Stomach (tissue), 9 donors: ENCODE measurements around the gene GCK. TPM values are rescaled to one million over a fixed set of nuclear protein-coding genes. Genes with fewer than 3 reads are reported as not detected.

Experiments
- DNase-seq, 2 donors: peaks; one replicate each; pipeline versions ENCODE4 v3.0.0 to v3.0.0-alpha.2; 2013 to 2019
- H3K27ac ChIP-seq, 5 donors: fragments of 200-600 bp in 4 of 5; sonication (generic) in 4 of 5; one replicate each; pipeline ENCODE4 v1.5.1; 2013 to 2019; ENCODE audit warnings: mild to moderate bottlenecking in 1 of 5, moderate library complexity in 1 of 5
- H3K27me3 ChIP-seq, 3 donors: fragments of 200-600 bp; sonication (generic); one replicate each; pipeline ENCODE4 v1.5.1; 2017 to 2019; ENCODE audit warnings: mixed run types in 1 of 3
- H3K36me3 ChIP-seq, 4 donors: fragments of 200-600 bp; sonication (generic); 1 replicate in 3 of 4; 2 replicates in 1 of 4; pipeline ENCODE4 v1.5.1; 2016 to 2019
- H3K4me1 ChIP-seq, 4 donors: fragments of 200-600 bp; sonication (generic); one replicate each; pipeline ENCODE4 v1.5.1; 2016 to 2019
- H3K4me3 ChIP-seq, 4 donors: fragments of 200-600 bp; sonication (generic) in 3 of 4; one replicate each; pipeline ENCODE4 v1.5.1; 2016 to 2019; ENCODE audit warnings: mild to moderate bottlenecking in 1 of 4
- H3K9me3 ChIP-seq, 4 donors: fragments of 200-600 bp; sonication (generic); one replicate each; pipeline ENCODE4 v1.5.1; 2016 to 2019
- EP300 ChIP-seq: sonication (generic); formaldehyde crosslinking; IDR thresholded peaks from one replicate; pipeline ENCODE4 v1.6.1; 2017; ENCODE audit warnings: antibody characterized with exemption
- POLR2A ChIP-seq, 4 donors: fragments of 450-650 bp; IDR thresholded peaks; one replicate each; pipeline ENCODE4 v1.6.1; 2016; ENCODE audit warnings: antibody characterized with exemption in 4 of 4, control low read depth in 2 of 4, mild to moderate bottlenecking in 1 of 4, moderate library complexity in 1 of 4
- POLR2AphosphoS5 ChIP-seq, 3 donors: sonication (generic); formaldehyde crosslinking; IDR thresholded peaks; one replicate each; pipeline ENCODE4 v1.6.1; 2016; ENCODE audit warnings: antibody characterized with exemption in 3 of 3
- WGBS, 5 donors: extraction: QIAGEN DNeasy Blood & Tissue Kit in 3 of 5; methylation state at CpG; one replicate each; pipeline versions ENCODE4 v1.1.5 to v1.1.7; 2013 to 2018; 5-methylcytosine and 5-hydroxymethylcytosine counted together
- intact Hi-C: fragments of 100-400 bp; cut with DNase I; formaldehyde crosslinking; loops from one replicate; pipeline ENCODE4 v1.15.1; 2023; ENCODE audit warnings: low total_unique reads
- polyA plus RNA-seq, 3 donors: library from polyadenylated mRNA; stranded (reverse); fragments of 200-250 nt; gene quantifications; one replicate each; pipeline ENCODE4 v1.2.3, GENCODE V29; 2013
- total RNA-seq, 5 donors: library from RNA; depleted of rRNA; stranded (reverse); fragments of >200 nt; gene quantifications; one replicate each; pipeline versions ENCODE4 v1.1.0 to v1.2.3, GENCODE V29; 2014 to 2016
- TF ChIP-seq, protein P1 (sequence below), 7 experiments: fragments of 450-650 bp in 4 of 7; fragments of 200-600 bp in 3 of 7; sonication (generic) in 3 of 7; IDR thresholded peaks; one replicate each; pipeline ENCODE4 v1.5.1; 2016 to 2019; ENCODE audit warnings: antibody characterized with exemption in 7 of 7, control low read depth in 2 of 7, mild to moderate bottlenecking in 1 of 7
- donor health status: healthy with polysubstance abuse.
- donor health status: Bipolar disorder and iron deficiency.
- donor health status: healthy.

GCK gene
- total and polyA plus RNA-seq, 8 donors: 0.55 to 1.9 (median 1.1) TPM; not detected in 4

DNA sequence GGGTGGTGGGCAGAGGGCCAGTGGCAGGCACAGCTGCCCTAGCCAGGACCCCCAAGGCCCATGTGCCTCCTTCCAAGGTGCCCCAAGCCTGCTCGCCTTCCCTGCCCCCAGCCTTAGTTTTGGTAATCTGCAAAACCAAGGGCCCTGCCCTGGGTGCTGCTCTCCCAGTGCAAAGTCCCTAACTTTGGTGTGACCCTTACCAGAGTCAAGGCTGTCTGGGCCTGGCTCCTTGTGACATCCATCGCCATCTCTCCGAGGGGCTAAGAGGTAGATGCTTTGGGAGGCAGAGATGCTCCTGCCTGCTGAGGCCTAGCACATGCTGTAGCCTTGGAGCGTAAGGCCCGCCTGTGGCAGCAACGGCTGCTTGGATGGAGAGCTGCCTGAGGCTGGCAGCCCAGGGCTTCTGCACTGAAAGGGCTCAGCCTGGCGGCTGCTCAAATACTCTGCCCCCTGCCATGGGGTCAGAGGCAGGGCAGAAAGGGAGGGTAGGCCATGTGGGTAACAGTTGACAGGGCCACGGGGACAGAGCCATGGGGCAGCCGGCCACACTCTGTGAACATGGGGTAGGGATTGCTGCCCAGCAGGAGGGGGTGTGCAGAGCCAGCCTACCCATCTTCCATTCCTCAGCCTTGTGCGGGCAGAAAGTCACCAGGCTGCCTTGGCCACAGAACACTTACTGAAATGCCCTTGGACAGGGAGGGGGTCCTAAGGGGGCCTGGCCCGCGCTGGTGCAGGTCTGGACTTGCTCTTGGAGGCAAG lies 30.2 kb downstream of the GCK start:
- no peak overlapping the region for H3K27ac ChIP-seq
- no peak for DNase-seq
- no peaks in the 10 kb centered on the region for H3K9me3 ChIP-seq
- WGBS, 5 donors: 89 to 94% (median 92%) methylated on average over 11 to 12 of the region's 12 CpGs
- H3K36me3 ChIP-seq: no peaks in the 10 kb centered on the region
- peaks cover 0 to 3% (median 0%) of the 10 kb centered on the region in 3 donors for H3K27me3 ChIP-seq
- TF ChIP-seq EP300 (no peak), POLR2AphosphoS5 (IDR thresholded peaks at IDR 0.05) (no peak), POLR2A (IDR thresholded peaks at IDR 0.05) (no peak)
- TF ChIP-seq, protein P1, sequence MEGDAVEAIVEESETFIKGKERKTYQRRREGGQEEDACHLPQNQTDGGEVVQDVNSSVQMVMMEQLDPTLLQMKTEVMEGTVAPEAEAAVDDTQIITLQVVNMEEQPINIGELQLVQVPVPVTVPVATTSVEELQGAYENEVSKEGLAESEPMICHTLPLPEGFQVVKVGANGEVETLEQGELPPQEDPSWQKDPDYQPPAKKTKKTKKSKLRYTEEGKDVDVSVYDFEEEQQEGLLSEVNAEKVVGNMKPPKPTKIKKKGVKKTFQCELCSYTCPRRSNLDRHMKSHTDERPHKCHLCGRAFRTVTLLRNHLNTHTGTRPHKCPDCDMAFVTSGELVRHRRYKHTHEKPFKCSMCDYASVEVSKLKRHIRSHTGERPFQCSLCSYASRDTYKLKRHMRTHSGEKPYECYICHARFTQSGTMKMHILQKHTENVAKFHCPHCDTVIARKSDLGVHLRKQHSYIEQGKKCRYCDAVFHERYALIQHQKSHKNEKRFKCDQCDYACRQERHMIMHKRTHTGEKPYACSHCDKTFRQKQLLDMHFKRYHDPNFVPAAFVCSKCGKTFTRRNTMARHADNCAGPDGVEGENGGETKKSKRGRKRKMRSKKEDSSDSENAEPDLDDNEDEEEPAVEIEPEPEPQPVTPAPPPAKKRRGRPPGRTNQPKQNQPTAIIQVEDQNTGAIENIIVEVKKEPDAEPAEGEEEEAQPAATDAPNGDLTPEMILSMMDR (IDR thresholded peaks at IDR 0.05): no peak
- intact Hi-C loops: no loop called here
- no peak overlapping the region for H3K4me3 ChIP-seq
- H3K4me1 ChIP-seq: no peaks in the 10 kb centered on the region

DNA sequence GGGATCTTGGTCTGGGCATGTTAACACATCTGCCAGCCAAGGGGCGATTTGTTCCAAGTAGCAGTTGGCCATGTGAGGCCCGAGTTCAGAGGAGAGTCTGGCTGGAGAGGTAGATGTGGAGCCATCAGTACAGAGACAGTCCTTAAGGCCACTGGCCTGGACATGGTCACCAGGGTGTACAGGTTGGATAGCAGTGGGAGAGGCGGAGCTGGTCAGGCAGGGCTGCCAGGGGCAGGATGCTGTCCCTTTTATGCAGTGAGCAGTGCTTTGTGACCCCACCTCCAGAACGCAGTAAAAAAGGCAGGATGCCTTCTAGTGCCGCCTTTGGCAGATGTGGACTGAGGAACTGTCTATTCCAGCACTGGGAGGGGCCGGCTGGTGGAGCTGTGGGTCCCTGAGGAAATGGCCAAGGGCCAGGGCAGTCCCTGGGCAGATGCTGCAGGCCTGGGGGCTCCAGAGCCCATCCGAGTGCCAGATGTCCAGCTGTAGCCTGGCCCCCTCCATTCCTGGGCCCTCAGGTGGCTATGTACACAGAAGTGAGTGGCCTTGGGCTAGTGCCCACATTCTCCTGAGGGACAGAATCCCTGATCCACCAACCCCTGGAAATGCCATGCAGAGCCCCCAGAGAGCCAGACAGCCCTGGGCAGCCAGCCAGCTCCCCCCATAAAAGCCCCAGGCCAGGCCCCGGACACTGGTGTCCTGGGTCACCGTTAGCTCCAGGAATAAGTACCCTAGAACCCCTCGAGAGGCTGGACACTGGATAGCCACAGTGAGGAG lies 31.0 kb downstream of the GCK start:
- Histone ChIP-seq H3K9me3 (no peaks in the 10 kb centered on the region), H3K27ac (no peak overlapping the region), H3K4me1 (no peaks in the 10 kb centered on the region), H3K4me3 (no peak overlapping the region), H3K27me3 (peaks cover 0 to 3% (median 0%) of the 10 kb centered on the region in 3 donors), H3K36me3 (no peaks in the 10 kb centered on the region)
- intact Hi-C loops: no loop called here
- WGBS, 5 donors: 72 to 84% (median 80%) methylated on average over 7 to 10 of the region's 10 CpGs
- DNase-seq: no peak
- TF ChIP-seq POLR2A (IDR thresholded peaks at IDR 0.05) (no peak), POLR2AphosphoS5 (IDR thresholded peaks at IDR 0.05) (no peak), EP300 (no peak)
- TF ChIP-seq, protein P1 (IDR thresholded peaks at IDR 0.05): no peak

DNA sequence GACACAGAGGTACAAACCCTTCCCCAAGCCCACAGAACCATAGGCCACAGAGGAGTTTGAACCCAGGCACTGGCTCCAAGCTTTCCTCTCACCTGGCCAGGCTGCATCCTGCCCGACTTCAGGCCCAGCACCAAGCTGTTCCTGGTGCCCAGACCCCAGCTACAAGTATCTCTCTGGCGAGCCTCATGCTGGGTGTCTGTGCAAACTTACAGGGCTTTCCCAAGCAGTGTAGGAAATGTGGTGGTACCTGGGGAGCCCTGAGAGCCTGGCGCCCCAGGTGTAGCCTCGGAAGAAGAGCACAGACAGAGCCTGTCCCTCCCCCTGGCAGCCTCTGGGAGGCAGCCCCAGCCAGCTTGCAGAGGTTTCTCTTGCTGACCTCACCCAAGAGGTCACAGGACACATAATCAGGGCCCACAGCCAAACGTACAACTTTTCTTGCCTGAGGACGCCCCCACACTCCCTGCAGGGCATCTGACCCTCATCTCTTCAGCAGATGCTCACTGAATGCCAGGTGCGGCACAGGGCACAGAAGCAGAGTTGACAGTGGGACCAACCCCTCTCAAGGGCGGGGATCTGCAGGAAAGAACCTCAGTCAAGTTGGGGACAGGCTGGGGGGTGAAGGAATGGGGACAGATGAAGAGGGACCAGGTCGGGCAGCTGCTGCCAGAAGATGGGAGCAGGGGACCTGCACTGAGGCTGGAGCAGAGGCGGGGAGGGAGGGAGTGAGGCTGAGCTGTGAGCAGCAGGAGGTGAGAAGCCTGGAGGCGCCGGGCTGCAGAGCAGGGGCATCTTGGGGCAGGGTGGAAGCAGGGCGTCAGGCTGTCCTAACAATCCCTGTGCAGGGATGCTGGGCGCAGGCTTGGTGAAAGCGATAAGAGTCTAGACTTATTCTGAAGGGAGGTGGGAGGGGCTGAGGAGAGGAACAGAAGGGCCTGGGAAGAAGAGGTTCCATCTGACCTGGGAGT lies 31.8 kb downstream of the GCK start:
- H3K27ac ChIP-seq: no peak overlapping the region
- no peak overlapping the region for H3K4me3 ChIP-seq
- no peaks in the 10 kb centered on the region for H3K36me3 ChIP-seq
- H3K4me1 ChIP-seq: no peaks in the 10 kb centered on the region
- WGBS, 5 donors: 75 to 78% (median 77%) methylated on average over 15 of the region's 15 CpGs
- H3K27me3 ChIP-seq: peaks cover 0 to 3% (median 0%) of the 10 kb centered on the region in 3 donors
- intact Hi-C loops: no loop called here
- no peaks in the 10 kb centered on the region for H3K9me3 ChIP-seq
- TF ChIP-seq, protein P1 (IDR thresholded peaks at IDR 0.05): no peak
- no peak for TF ChIP-seq POLR2AphosphoS5 (IDR thresholded peaks at IDR 0.05)
- no peak for TF ChIP-seq POLR2A (IDR thresholded peaks at IDR 0.05)
- no peak for TF ChIP-seq EP300
- no peak for DNase-seq
